SK-N-SH (cell line): Measurements from ENCODE around the gene VIL1. TPM values are rescaled to one million over a fixed set of nuclear protein-coding genes. Genes with fewer than 3 reads are reported as not detected.

ENCODE experiments used
- CTCF ChIA-PET: fragments of 300-600, 350-600 bp; formaldehyde crosslinking; extraction: SDS; loops from one replicate; lab custom pipeline; 2021; lab: Yijun Ruan, JAX
- POLR2A ChIA-PET: fragments of 350-600 bp; sonication (Branson Sonifier 250); formaldehyde crosslinking; extraction: SDS; loops from one replicate; lab custom pipeline; 2020; ENCODE audit warnings: antibody characterized with exemption, inconsistent platforms; lab: Yijun Ruan, JAX
- DNase-seq: peaks from one replicate; pipeline ENCODE4 v3.0.0; 2012
- H2AFZ ChIP-seq: fragments of 200-600 bp; sonication (generic); 2 replicates; pipeline ENCODE4 v1.8.1; 2016; ENCODE audit warnings: antibody characterized with exemption, mild to moderate bottlenecking, low read depth
- H3F3A ChIP-seq: fragments of 200-600 bp; sonication (generic); replicated peaks from 2 replicates; pipeline ENCODE3; 2016; ENCODE audit warnings: antibody characterized with exemption, mild to moderate bottlenecking; ENCODE audit not compliant: insufficient read depth
- H3K27ac ChIP-seq, 2 experiments: fragments of 200-500 bp in 1 of 2; fragments of 200-600 bp in 1 of 2; sonication (Bioruptor generic) in 1 of 2; sonication (generic), shearing (Covaris generic) in 1 of 2; 2 replicates each; pipeline versions ENCODE4 v1.5.1 to v1.6.1; 2014 to 2016; ENCODE audit warnings: low read depth in 2 of 2, inconsistent platforms in 1 of 2, low read length in 1 of 2, mild to moderate bottlenecking in 1 of 2, mixed read lengths in 1 of 2
- H3K27me3 ChIP-seq: fragments of 200-600 bp; sonication (generic), shearing (Covaris generic); 2 replicates; pipeline ENCODE4 v1.6.1; 2016; ENCODE audit warnings: mixed run types; ENCODE audit not compliant: insufficient read depth
- H3K36me3 ChIP-seq, 2 experiments: fragments of 200-500 bp in 1 of 2; fragments of 200-600 bp in 1 of 2; sonication (Bioruptor generic) in 1 of 2; sonication (generic) in 1 of 2; replicated peaks in 1 of 2; 2 replicates each; pipeline versions ENCODE3 to v1.5.1; 2014 to 2016; ENCODE audit warnings: low read length in 1 of 2, mild to moderate bottlenecking in 1 of 2; ENCODE audit not compliant: insufficient read depth in 2 of 2, control insufficient read depth in 1 of 2
- H3K4me1 ChIP-seq, 2 experiments: fragments of 200-500 bp in 1 of 2; fragments of 200-600 bp in 1 of 2; sonication (Bioruptor generic) in 1 of 2; sonication (generic), shearing (Covaris generic) in 1 of 2; 2 replicates each; pipeline versions ENCODE4 v1.5.1 to v1.6.1; 2014 to 2016; ENCODE audit warnings: low read depth in 1 of 2, low read length in 1 of 2, mixed run types in 1 of 2; ENCODE audit not compliant: insufficient read depth in 2 of 2, control insufficient read depth in 1 of 2
- H3K4me2 ChIP-seq: fragments of 200-600 bp; sonication (generic), shearing (Covaris generic); 2 replicates; pipeline ENCODE4 v1.6.1; 2017; ENCODE audit warnings: mixed run types
- H3K4me3 ChIP-seq, 2 experiments: fragments of 200-500 bp in 1 of 2; fragments of 200-600 bp in 1 of 2; sonication (Bioruptor generic) in 1 of 2; sonication (generic), shearing (Covaris generic) in 1 of 2; 2 replicates each; pipeline versions ENCODE4 v1.5.1 to v1.8.1; 2014 to 2016; ENCODE audit warnings: low read depth in 2 of 2, inconsistent platforms in 1 of 2, low read length in 1 of 2, mild to moderate bottlenecking in 1 of 2, mixed read lengths in 1 of 2, moderate library complexity in 1 of 2
- H3K79me2 ChIP-seq: fragments of 200-600 bp; sonication (generic); 2 replicates; pipeline ENCODE4 v1.8.1; 2017; ENCODE audit warnings: mild to moderate bottlenecking; ENCODE audit not compliant: insufficient read depth
- H3K9ac ChIP-seq: fragments of 200-600 bp; sonication (generic); 2 replicates; pipeline ENCODE4 v1.6.1; 2017; ENCODE audit warnings: mixed run types
- H3K9me2 ChIP-seq: fragments of 200-600 bp; sonication (generic); 2 replicates; pipeline ENCODE4 v1.6.1; 2017; ENCODE audit warnings: mixed run types
- H3K9me3 ChIP-seq: fragments of 200-600 bp; sonication (generic); 2 replicates; pipeline ENCODE4 v1.6.1; 2017; ENCODE audit warnings: mixed run types, mild to moderate bottlenecking, moderate library complexity
- H4K20me1 ChIP-seq: fragments of 200-600 bp; sonication (generic); 2 replicates; pipeline ENCODE4 v1.6.1; 2017; ENCODE audit warnings: mild to moderate bottlenecking, mixed run types; ENCODE audit not compliant: insufficient read depth
- CHD2 ChIP-seq: fragments of 150-350 bp; IDR thresholded peaks from 2 replicates; pipeline ENCODE4 v1.6.1; 2018; ENCODE audit warnings: low read length; ENCODE audit not compliant: partially characterized antibody
- ELF1 ChIP-seq: IDR thresholded peaks from 2 replicates; pipeline ENCODE4 v1.4.0; 2012
- EP300 ChIP-seq, 2 experiments: IDR thresholded peaks; 2 replicates each; pipeline versions ENCODE4 v1.4.0 to v1.6.1; 2012; ENCODE audit warnings: borderline replicate concordance in 1 of 2, low read depth in 1 of 2, low read length in 1 of 2
- EZH2phosphoT487 ChIP-seq: fragments of 200-600 bp; sonication (generic); IDR thresholded peaks from 2 replicates; pipeline ENCODE4 v1.6.1; 2017; ENCODE audit warnings: low read depth, mixed run types, mild to moderate bottlenecking, antibody characterized with exemption, moderate library complexity, borderline replicate concordance
- FOSL2 ChIP-seq: IDR thresholded peaks from 2 replicates; pipeline ENCODE4 v1.4.0; 2012; ENCODE audit warnings: low read depth, mild to moderate bottlenecking, moderate library complexity, borderline replicate concordance
- FOXM1 ChIP-seq: IDR thresholded peaks from 2 replicates; pipeline ENCODE4 v1.4.0; 2012; ENCODE audit warnings: low read depth, mild to moderate bottlenecking
- GABPA ChIP-seq: IDR thresholded peaks from 2 replicates; pipeline ENCODE4 v1.4.0; 2012; ENCODE audit warnings: low read depth, mild to moderate bottlenecking
- JUND ChIP-seq: IDR thresholded peaks from 2 replicates; pipeline ENCODE4 v1.4.0; 2012
- MEF2A ChIP-seq: IDR thresholded peaks from 2 replicates; pipeline ENCODE4 v1.4.0; 2012; ENCODE audit warnings: low read depth, borderline replicate concordance
- NFIC ChIP-seq: IDR thresholded peaks from 2 replicates; pipeline ENCODE4 v1.4.0; 2012; ENCODE audit warnings: borderline replicate concordance
- NRF1 ChIP-seq: IDR thresholded peaks from 2 replicates; pipeline ENCODE4 v1.6.1; 2012; ENCODE audit warnings: low read depth, mild to moderate bottlenecking, low read length
- POLR2AphosphoS5 ChIP-seq: IDR thresholded peaks from 2 replicates; pipeline ENCODE4 v1.6.1; 2012; ENCODE audit warnings: low read depth, low read length
- RAD21 ChIP-seq: IDR thresholded peaks from 2 replicates; pipeline ENCODE4 v1.6.1; 2012; ENCODE audit warnings: mild to moderate bottlenecking, low read length
- SMC3 ChIP-seq: IDR thresholded peaks from 2 replicates; pipeline ENCODE4 v1.6.1; 2012; ENCODE audit warnings: low read depth, low read length, improper control_type of control experiment
- TAF1 ChIP-seq: IDR thresholded peaks from 2 replicates; pipeline ENCODE4 v1.6.1; 2012; ENCODE audit warnings: low read depth, mild to moderate bottlenecking, low read length, moderate library complexity, borderline replicate concordance
- YY1 ChIP-seq: IDR thresholded peaks from 2 replicates; pipeline ENCODE4 v1.4.0; 2012; ENCODE audit warnings: low read depth, mild to moderate bottlenecking
- WGBS: methylation state at CpG from one replicate; pipeline ENCODE4 v1.1.6; 2017; ENCODE audit warnings: low lambda C conversion rate; 5-methylcytosine and 5-hydroxymethylcytosine counted together
- polyA plus RNA-seq, 3 experiments: library from polyadenylated mRNA; depleted of rRNA; stranded (reverse); fragments of >200 nt; gene quantifications; 2 replicates each; pipeline ENCODE4 v1.2.3, GENCODE V29; 2012
- TF ChIP-seq, protein P1 (sequence below): IDR thresholded peaks from 2 replicates; pipeline ENCODE4; 2012
- TF ChIP-seq, protein P2 (sequence below): fragments of 200-600 bp; sonication (generic); IDR thresholded peaks from 2 replicates; pipeline ENCODE4 v1.6.1; 2017; ENCODE audit warnings: antibody characterized with exemption, mild to moderate bottlenecking, moderate library complexity
- TF ChIP-seq, protein P3 (sequence below): IDR thresholded peaks from 2 replicates; pipeline ENCODE4 v1.6.1; 2012; ENCODE audit warnings: mild to moderate bottlenecking, low read depth, low read length, moderate library complexity

The VIL1 gene
- polyA plus RNA-seq, 1 of the 3 experiments (the other 2 are of a cell fraction) = under 0.01 TPM

DNA sequence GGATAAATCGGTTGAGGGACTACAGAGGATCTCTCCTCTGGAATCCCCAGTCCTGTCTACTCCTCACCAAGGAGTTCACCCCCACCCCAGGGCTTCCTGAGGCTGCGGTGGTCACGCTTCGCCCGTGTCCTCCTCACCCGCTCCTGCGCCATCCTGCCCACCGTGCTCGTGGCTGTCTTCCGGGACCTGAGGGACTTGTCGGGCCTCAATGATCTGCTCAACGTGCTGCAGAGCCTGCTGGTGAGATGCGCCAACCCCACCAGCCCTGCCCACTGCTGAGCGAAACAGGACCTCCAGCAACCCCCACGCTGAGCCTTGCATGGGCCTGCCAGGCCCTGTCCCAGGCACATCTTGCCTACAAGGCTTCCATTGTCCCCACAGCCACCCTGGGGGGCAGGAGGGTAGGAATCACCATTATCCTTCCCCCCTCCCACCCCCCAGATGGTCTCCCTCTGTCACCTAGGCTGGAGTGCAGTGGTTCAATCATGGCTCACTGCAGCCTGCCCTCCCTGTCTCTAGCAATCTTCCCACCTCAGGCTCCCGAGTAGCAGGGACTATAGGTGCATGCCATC, 25.9 kb upstream of the VIL1 start (continued):
- TF ChIP-seq, protein P1, sequence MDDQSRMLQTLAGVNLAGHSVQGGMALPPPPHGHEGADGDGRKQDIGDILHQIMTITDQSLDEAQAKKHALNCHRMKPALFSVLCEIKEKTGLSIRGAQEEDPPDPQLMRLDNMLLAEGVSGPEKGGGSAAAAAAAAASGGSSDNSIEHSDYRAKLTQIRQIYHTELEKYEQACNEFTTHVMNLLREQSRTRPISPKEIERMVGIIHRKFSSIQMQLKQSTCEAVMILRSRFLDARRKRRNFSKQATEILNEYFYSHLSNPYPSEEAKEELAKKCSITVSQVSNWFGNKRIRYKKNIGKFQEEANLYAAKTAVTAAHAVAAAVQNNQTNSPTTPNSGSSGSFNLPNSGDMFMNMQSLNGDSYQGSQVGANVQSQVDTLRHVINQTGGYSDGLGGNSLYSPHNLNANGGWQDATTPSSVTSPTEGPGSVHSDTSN = no peak
- TF ChIP-seq, all 33 proteins: peak for 0

DNA sequence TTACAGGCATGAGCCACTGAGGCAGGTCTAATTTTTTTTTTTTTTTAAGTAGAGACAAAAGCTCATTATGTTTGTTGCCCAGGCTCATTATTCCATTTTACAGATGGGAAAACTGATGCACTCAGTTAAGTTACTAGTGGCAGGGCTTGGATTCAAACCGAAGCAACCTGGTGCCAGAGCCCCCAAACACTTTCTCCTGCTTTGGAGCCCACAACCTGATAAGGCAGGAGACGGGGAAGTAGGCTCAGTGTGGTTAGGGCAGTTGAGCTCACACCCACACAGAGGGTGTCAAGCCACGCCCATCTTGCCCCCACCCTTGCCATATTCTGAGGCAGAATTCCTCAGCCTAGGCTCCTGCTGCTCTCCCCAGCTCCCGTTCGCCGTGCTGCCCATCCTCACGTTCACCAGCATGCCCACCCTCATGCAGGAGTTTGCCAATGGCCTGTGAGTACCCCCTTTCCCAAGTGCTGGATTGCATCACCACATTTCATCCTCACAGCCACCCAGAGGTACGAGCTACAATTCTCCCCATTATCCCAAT, 25.1 kb upstream of the VIL1 start:
- peak; percentile 6 for DNase-seq
- no peaks in the 10 kb centered on the region for H4K20me1 ChIP-seq
- peaks cover 15 to 19% of the 10 kb centered on the region in 2 experiments; a peak in 3 of 4 replicates for H3K4me1 ChIP-seq
- H3K9me2 ChIP-seq = no peaks in the 10 kb centered on the region
- ChIA-PET CTCF (interaction anchor here (0.8 to 5.3 kb wide), 9 partner anchors 10 to 208 kb away, joined by 3 to 31 read pairs (median 3); partner anchors contain the start of gene CATIP), POLR2A (no interaction called here)
- peaks cover 12% of the 10 kb centered on the region for H3F3A ChIP-seq
- no peak overlapping the region for H3K4me3 ChIP-seq
- no peaks in the 10 kb centered on the region for H3K36me3 ChIP-seq
- H3K27ac ChIP-seq = no peak overlapping the region
- H3K9ac ChIP-seq = no peak overlapping the region
- peaks cover 7% of the 10 kb centered on the region; the same call in 1 of the 2 replicates for H3K79me2 ChIP-seq
- 94% methylated on average over 8 of the region's 8 CpGs for WGBS
- TF ChIP-seq FOXM1 = no peak
- TF ChIP-seq NFIC = no peak
- no peak for TF ChIP-seq POLR2AphosphoS5
- no peak for TF ChIP-seq MEF2A
- TF ChIP-seq, protein P2, sequence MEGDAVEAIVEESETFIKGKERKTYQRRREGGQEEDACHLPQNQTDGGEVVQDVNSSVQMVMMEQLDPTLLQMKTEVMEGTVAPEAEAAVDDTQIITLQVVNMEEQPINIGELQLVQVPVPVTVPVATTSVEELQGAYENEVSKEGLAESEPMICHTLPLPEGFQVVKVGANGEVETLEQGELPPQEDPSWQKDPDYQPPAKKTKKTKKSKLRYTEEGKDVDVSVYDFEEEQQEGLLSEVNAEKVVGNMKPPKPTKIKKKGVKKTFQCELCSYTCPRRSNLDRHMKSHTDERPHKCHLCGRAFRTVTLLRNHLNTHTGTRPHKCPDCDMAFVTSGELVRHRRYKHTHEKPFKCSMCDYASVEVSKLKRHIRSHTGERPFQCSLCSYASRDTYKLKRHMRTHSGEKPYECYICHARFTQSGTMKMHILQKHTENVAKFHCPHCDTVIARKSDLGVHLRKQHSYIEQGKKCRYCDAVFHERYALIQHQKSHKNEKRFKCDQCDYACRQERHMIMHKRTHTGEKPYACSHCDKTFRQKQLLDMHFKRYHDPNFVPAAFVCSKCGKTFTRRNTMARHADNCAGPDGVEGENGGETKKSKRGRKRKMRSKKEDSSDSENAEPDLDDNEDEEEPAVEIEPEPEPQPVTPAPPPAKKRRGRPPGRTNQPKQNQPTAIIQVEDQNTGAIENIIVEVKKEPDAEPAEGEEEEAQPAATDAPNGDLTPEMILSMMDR = no peak
- TF ChIP-seq ELF1 = no peak
- no peak for TF ChIP-seq EZH2phosphoT487
- TF ChIP-seq EP300 (IDR thresholded peaks at IDR 0.05; ENCODE audit: borderline replicate concordance in 1 of 2, low read depth in 1 of 2, low read length in 1 of 2) = no peak
- no peak for TF ChIP-seq YY1
- TF ChIP-seq, protein P1 = no peak
- TF ChIP-seq NRF1 = no peak
- no peak for TF ChIP-seq FOSL2
- no peak for TF ChIP-seq CHD2
- no peak for TF ChIP-seq TAF1
- no peak for TF ChIP-seq GABPA
- TF ChIP-seq SMC3 = no peak
- no peak for TF ChIP-seq JUND
- TF ChIP-seq, protein P3, sequence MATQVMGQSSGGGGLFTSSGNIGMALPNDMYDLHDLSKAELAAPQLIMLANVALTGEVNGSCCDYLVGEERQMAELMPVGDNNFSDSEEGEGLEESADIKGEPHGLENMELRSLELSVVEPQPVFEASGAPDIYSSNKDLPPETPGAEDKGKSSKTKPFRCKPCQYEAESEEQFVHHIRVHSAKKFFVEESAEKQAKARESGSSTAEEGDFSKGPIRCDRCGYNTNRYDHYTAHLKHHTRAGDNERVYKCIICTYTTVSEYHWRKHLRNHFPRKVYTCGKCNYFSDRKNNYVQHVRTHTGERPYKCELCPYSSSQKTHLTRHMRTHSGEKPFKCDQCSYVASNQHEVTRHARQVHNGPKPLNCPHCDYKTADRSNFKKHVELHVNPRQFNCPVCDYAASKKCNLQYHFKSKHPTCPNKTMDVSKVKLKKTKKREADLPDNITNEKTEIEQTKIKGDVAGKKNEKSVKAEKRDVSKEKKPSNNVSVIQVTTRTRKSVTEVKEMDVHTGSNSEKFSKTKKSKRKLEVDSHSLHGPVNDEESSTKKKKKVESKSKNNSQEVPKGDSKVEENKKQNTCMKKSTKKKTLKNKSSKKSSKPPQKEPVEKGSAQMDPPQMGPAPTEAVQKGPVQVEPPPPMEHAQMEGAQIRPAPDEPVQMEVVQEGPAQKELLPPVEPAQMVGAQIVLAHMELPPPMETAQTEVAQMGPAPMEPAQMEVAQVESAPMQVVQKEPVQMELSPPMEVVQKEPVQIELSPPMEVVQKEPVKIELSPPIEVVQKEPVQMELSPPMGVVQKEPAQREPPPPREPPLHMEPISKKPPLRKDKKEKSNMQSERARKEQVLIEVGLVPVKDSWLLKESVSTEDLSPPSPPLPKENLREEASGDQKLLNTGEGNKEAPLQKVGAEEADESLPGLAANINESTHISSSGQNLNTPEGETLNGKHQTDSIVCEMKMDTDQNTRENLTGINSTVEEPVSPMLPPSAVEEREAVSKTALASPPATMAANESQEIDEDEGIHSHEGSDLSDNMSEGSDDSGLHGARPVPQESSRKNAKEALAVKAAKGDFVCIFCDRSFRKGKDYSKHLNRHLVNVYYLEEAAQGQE = no peak
- no peak for TF ChIP-seq RAD21
- no peaks in the 10 kb centered on the region for H3K27me3 ChIP-seq
- no peaks in the 10 kb centered on the region for H3K9me3 ChIP-seq
- no peak overlapping the region for H3K4me2 ChIP-seq
- H2AFZ ChIP-seq = no peak overlapping the region
